OCI-LY1 (cell line): ENCODE measurements around the gene PBOV1.

Experiments
- H2AFZ ChIP-seq: fragments of 200-600 bp; sonication (generic), shearing (Covaris generic); 2 replicates; pipeline ENCODE4 v1.6.0; 2014; ENCODE audit warnings: antibody characterized with exemption, mild to moderate bottlenecking, low read length
- H3F3A ChIP-seq: fragments of 200-600 bp; sonication (generic), shearing (Covaris generic); 2 replicates; pipeline ENCODE4 v1.6.0; 2014; ENCODE audit warnings: mild to moderate bottlenecking, antibody characterized with exemption, low read length, moderate library complexity; ENCODE audit not compliant: insufficient read depth
- H3K27ac ChIP-seq: fragments of 200-600 bp; sonication (generic); 2 replicates; pipeline ENCODE4 v1.5.1; 2014; ENCODE audit warnings: low read length, mixed run types, mild to moderate bottlenecking, low read depth; ENCODE audit not compliant: poor library complexity, severe bottlenecking
- H3K27me3 ChIP-seq: fragments of 200-600 bp; sonication (generic); 2 replicates; pipeline ENCODE4 v1.6.0; 2014; ENCODE audit warnings: antibody characterized with exemption, mild to moderate bottlenecking, low read length, moderate library complexity; ENCODE audit not compliant: insufficient read depth
- H3K36me3 ChIP-seq: fragments of 200-600 bp; sonication (generic); 2 replicates; pipeline ENCODE4 v1.6.1; 2014; ENCODE audit warnings: mild to moderate bottlenecking, antibody characterized with exemption, low read length, moderate library complexity, mixed read lengths; ENCODE audit not compliant: insufficient read depth
- H3K4me1 ChIP-seq: fragments of 200-600 bp; sonication (generic); 2 replicates; pipeline ENCODE4 v1.5.1; 2014; ENCODE audit warnings: mild to moderate bottlenecking, low read length, moderate library complexity; ENCODE audit not compliant: insufficient read depth, severe bottlenecking
- H3K4me2 ChIP-seq: fragments of 200-600 bp; sonication (generic), shearing (Covaris generic); 2 replicates; pipeline ENCODE4 v1.6.1; 2014; ENCODE audit warnings: low read length
- H3K4me3 ChIP-seq: fragments of 200-600 bp; sonication (generic); 2 replicates; pipeline ENCODE4 v1.5.1; 2014; ENCODE audit warnings: low read length, low read depth, mild to moderate bottlenecking, mixed read lengths; ENCODE audit not compliant: poor library complexity, severe bottlenecking
- H3K79me2 ChIP-seq: fragments of 200-600 bp; shearing (Covaris generic); 2 replicates; pipeline ENCODE4 v1.6.1; 2016; ENCODE audit warnings: mixed run types, low read length, mixed read lengths; ENCODE audit not compliant: insufficient read depth
- H3K9ac ChIP-seq: fragments of 200-600 bp; sonication (generic), shearing (Covaris generic); 2 replicates; pipeline ENCODE4 v1.6.1; 2014; ENCODE audit warnings: mild to moderate bottlenecking, low read length, mixed read lengths
- H3K9me2 ChIP-seq: fragments of 200-600 bp; sonication (generic), shearing (Covaris generic); 2 replicates; pipeline ENCODE4 v1.6.1; 2014; ENCODE audit warnings: low read depth, mild to moderate bottlenecking, low read length, mixed read lengths
- H3K9me3 ChIP-seq: fragments of 200-600 bp; shearing (Covaris generic); 2 replicates; pipeline ENCODE4 v1.6.1; 2014; ENCODE audit warnings: low read length, mixed read lengths
- H4K20me1 ChIP-seq: fragments of 200-600 bp; sonication (generic), shearing (Covaris generic); 2 replicates; pipeline ENCODE4 v1.6.0; 2016; ENCODE audit warnings: mild to moderate bottlenecking, low read length; ENCODE audit not compliant: insufficient read depth
- CTCF ChIP-seq: fragments of 200-600 bp; sonication (generic), shearing (Covaris generic); IDR thresholded peaks from 2 replicates; pipeline ENCODE4 v1.5.1; 2017; ENCODE audit warnings: mild to moderate bottlenecking, antibody characterized with exemption, low read length, moderate library complexity, mixed read lengths
- EZH2 ChIP-seq: fragments of 200-600 bp; sonication (generic), shearing (Covaris generic); IDR thresholded peaks from 2 replicates; pipeline ENCODE4 v1.8.0; 2017; ENCODE audit warnings: borderline replicate concordance, mixed run types, mild to moderate bottlenecking, antibody characterized with exemption, low read length, moderate library complexity, mixed read lengths

The PBOV1 gene

GRCh38 chr6:138248878-138249277, 30.6 kb upstream of the PBOV1 start:
- Histone ChIP-seq H3K27ac (no peak overlapping the region), H4K20me1 (no peaks in the 10 kb centered on the region), H3K36me3 (no peaks in the 10 kb centered on the region), H3K9ac (no peak overlapping the region), H3F3A (no peaks in the 10 kb centered on the region), H2AFZ (no peak overlapping the region), H3K4me3 (no peak overlapping the region), H3K9me3 (no peaks in the 10 kb centered on the region), H3K4me2 (no peak overlapping the region), H3K79me2 (no peaks in the 10 kb centered on the region), H3K27me3 (no peaks in the 10 kb centered on the region), H3K9me2 (no peaks in the 10 kb centered on the region), H3K4me1 (no peaks in the 10 kb centered on the region)
- TF ChIP-seq CTCF (no peak), EZH2 (no peak)

- no peaks in the 10 kb centered on the region for H3F3A ChIP-seq
- H3K4me3 ChIP-seq, result no peak overlapping the region
- no peak overlapping the region for H3K27ac ChIP-seq
- H3K79me2 ChIP-seq, result no peaks in the 10 kb centered on the region
- H2AFZ ChIP-seq, result no peak overlapping the region
- H3K9me3 ChIP-seq, result no peaks in the 10 kb centered on the region
- TF ChIP-seq EZH2 (no peak), CTCF (no peak)
- H3K4me1 ChIP-seq, result no peaks in the 10 kb centered on the region
- no peak overlapping the region for H3K4me2 ChIP-seq
- no peaks in the 10 kb centered on the region for H3K27me3 ChIP-seq
- no peaks in the 10 kb centered on the region for H3K36me3 ChIP-seq
- H4K20me1 ChIP-seq, result no peaks in the 10 kb centered on the region
- no peaks in the 10 kb centered on the region for H3K9me2 ChIP-seq
- H3K9ac ChIP-seq, result no peak overlapping the region
Observed at GRCh38 chr6:138248011-138248410, 29.7 kb upstream of the PBOV1 start.

- Histone ChIP-seq H2AFZ (no peak overlapping the region), H3K36me3 (no peaks in the 10 kb centered on the region), H3K79me2 (no peaks in the 10 kb centered on the region), H3F3A (no peaks in the 10 kb centered on the region), H4K20me1 (no peaks in the 10 kb centered on the region), H3K4me3 (no peak overlapping the region), H3K4me2 (no peak overlapping the region), H3K27ac (no peak overlapping the region), H3K9ac (no peak overlapping the region), H3K27me3 (no peaks in the 10 kb centered on the region), H3K4me1 (no peaks in the 10 kb centered on the region), H3K9me3 (no peaks in the 10 kb centered on the region), H3K9me2 (no peaks in the 10 kb centered on the region)
- no peak for TF ChIP-seq CTCF
- TF ChIP-seq EZH2, result no peak
Observed at GRCh38 chr6:138246650-138247440, 28.6 kb upstream of the PBOV1 start.
